Rectal smooth muscle tissue (tissue), 1 donor: ENCODE measurements around the gene SEBOX.

ENCODE experiments used
- H3K27ac ChIP-seq: one replicate; pipeline ENCODE4 v1.7.0; 2013; ENCODE audit warnings: low read depth, low read length, inconsistent platforms
- H3K27me3 ChIP-seq: one replicate; pipeline ENCODE4 v1.7.0; 2013; ENCODE audit warnings: low read length; ENCODE audit not compliant: control insufficient read depth, insufficient read depth
- H3K36me3 ChIP-seq: one replicate; pipeline ENCODE4 v1.7.0; 2013; ENCODE audit warnings: low read length; ENCODE audit not compliant: control insufficient read depth, insufficient read depth
- H3K4me1 ChIP-seq: one replicate; pipeline ENCODE4 v1.7.0; 2013; ENCODE audit warnings: low read length; ENCODE audit not compliant: control insufficient read depth, insufficient read depth
- H3K4me3 ChIP-seq: one replicate; pipeline ENCODE4 v1.7.0; 2013; ENCODE audit warnings: low read length
- H3K9ac ChIP-seq: one replicate; pipeline ENCODE4 v1.7.0; 2013; ENCODE audit warnings: low read length

The SEBOX gene

GRCh38 chr17:28370744-28371103 is 5.7 kb upstream of the SEBOX start:
- H3K36me3 ChIP-seq: no peaks in the 10 kb centered on the region
- no peak overlapping the region for H3K4me3 ChIP-seq
- H3K9ac ChIP-seq: no peak overlapping the region
- H3K4me1 ChIP-seq: peaks cover 6% of the 10 kb centered on the region
- peak overlapping the region; percentile 38 for H3K27ac ChIP-seq
- H3K27me3 ChIP-seq: no peaks in the 10 kb centered on the region

GRCh38 chr17:28370035-28370743 is 5.2 kb upstream of the SEBOX start, which contains the start of gene VTN:
TSS of gene VTN (minus strand) at chr17:28370307. CDS start at chr17:28370203, 104 bp downstream.
- peaks cover 6% of the 10 kb centered on the region for H3K4me1 ChIP-seq
- no peaks in the 10 kb centered on the region for H3K27me3 ChIP-seq
- peak within 1 kb of the TSS; percentile 38 for H3K27ac ChIP-seq
- no peak within 1 kb of the TSS for H3K9ac ChIP-seq
- peak within 1 kb of the TSS; percentile 27 for H3K4me3 ChIP-seq
- H3K36me3 ChIP-seq: no peaks in the 10 kb centered on the region

GRCh38 chr17:28369684-28370034 is 4.7 kb upstream of the SEBOX start:
- no peak overlapping the region for H3K9ac ChIP-seq

GRCh38 chr17:28368915-28369683 is 4.1 kb upstream of the SEBOX start:
- Histone ChIP-seq H3K4me3 (no peak overlapping the region), H3K27me3 (no peaks in the 10 kb centered on the region), H3K4me1 (peaks cover 6% of the 10 kb centered on the region), H3K9ac (no peak overlapping the region), H3K27ac (no peak overlapping the region), H3K36me3 (peaks cover 3% of the 10 kb centered on the region)

More at GRCh38 chr17:28369684-28370034, 4.7 kb upstream of the SEBOX start:
- Histone ChIP-seq H3K27me3 (no peaks in the 10 kb centered on the region), H3K4me1 (peaks cover 6% of the 10 kb centered on the region), H3K36me3 (peaks cover 2% of the 10 kb centered on the region), H3K4me3 (no peak overlapping the region), H3K27ac (no peak overlapping the region)

- Histone ChIP-seq H3K36me3 (peaks cover 7% of the 10 kb centered on the region), H3K9ac (no peak overlapping the region), H3K27ac (no peak overlapping the region), H3K4me3 (no peak overlapping the region), H3K4me1 (peaks cover 6% of the 10 kb centered on the region), H3K27me3 (no peaks in the 10 kb centered on the region)
Measured at GRCh38 chr17:28368306-28368831, 3.4 kb upstream of the SEBOX start.

GRCh38 chr17:28367641-28368305 is 2.8 kb upstream of the SEBOX start:
- H3K9ac ChIP-seq: no peak overlapping the region
- no peak overlapping the region for H3K4me3 ChIP-seq
- H3K27ac ChIP-seq: no peak overlapping the region
- H3K27me3 ChIP-seq: no peaks in the 10 kb centered on the region
- peaks cover 2% of the 10 kb centered on the region for H3K4me1 ChIP-seq
- peaks cover 12% of the 10 kb centered on the region for H3K36me3 ChIP-seq

GRCh38 chr17:28366605-28367004 is 1.6 kb upstream of the SEBOX start:
- Histone ChIP-seq H3K27me3 (no peaks in the 10 kb centered on the region), H3K36me3 (peaks cover 23% of the 10 kb centered on the region), H3K9ac (no peak overlapping the region), H3K4me3 (no peak overlapping the region), H3K4me1 (no peaks in the 10 kb centered on the region), H3K27ac (no peak overlapping the region)

GRCh38 chr17:28365487-28365886 is 488 bp upstream of the SEBOX start:
- Histone ChIP-seq H3K27ac (no peak overlapping the region), H3K9ac (no peak overlapping the region), H3K27me3 (no peaks in the 10 kb centered on the region), H3K4me1 (no peaks in the 10 kb centered on the region), H3K4me3 (no peak overlapping the region), H3K36me3 (peaks cover 34% of the 10 kb centered on the region)

- no peaks in the 10 kb centered on the region for H3K4me1 ChIP-seq
- no peak overlapping the region for H3K27ac ChIP-seq
- H3K27me3 ChIP-seq: no peaks in the 10 kb centered on the region
- H3K4me3 ChIP-seq: no peak overlapping the region
- peaks cover 36% of the 10 kb centered on the region for H3K36me3 ChIP-seq
- H3K9ac ChIP-seq: no peak overlapping the region
Measured at GRCh38 chr17:28363776-28364650, 986 bp downstream of the SEBOX start.

GRCh38 chr17:28363186-28363585 is 1.8 kb downstream of the SEBOX start:
- peaks cover 4% of the 10 kb centered on the region for H3K4me1 ChIP-seq
- peaks cover 36% of the 10 kb centered on the region for H3K36me3 ChIP-seq
- H3K27ac ChIP-seq: no peak overlapping the region
- no peak overlapping the region for H3K4me3 ChIP-seq
- H3K27me3 ChIP-seq: no peaks in the 10 kb centered on the region
- no peak overlapping the region for H3K9ac ChIP-seq

GRCh38 chr17:28357901-28358197 is 7.2 kb downstream of the SEBOX start:
- Histone ChIP-seq H3K4me3 (peak overlapping the region; percentile 93), H3K27me3 (no peaks in the 10 kb centered on the region), H3K9ac (peak overlapping the region; percentile 75), H3K4me1 (peaks cover 13% of the 10 kb centered on the region), H3K36me3 (peaks cover 42% of the 10 kb centered on the region), H3K27ac (peak overlapping the region; percentile 76)
